Mucosa of rectum (tissue), 2 donors: ENCODE results near the gene TJP3.

Source experiments
- H3K27ac ChIP-seq, 2 donors: one replicate each; pipeline ENCODE4 v1.7.0; 2013; ENCODE audit warnings: inconsistent platforms in 2 of 2, low read depth in 2 of 2, low read length in 2 of 2
- H3K27me3 ChIP-seq, 2 donors: one replicate each; pipeline ENCODE4 v1.7.0; 2013; ENCODE audit warnings: low read length in 2 of 2; ENCODE audit not compliant: control insufficient read depth in 2 of 2, insufficient read depth in 2 of 2
- H3K36me3 ChIP-seq, 2 donors: one replicate each; pipeline ENCODE4 v1.7.0; 2013; ENCODE audit warnings: low read length in 2 of 2; ENCODE audit not compliant: control insufficient read depth in 2 of 2, insufficient read depth in 2 of 2
- H3K4me1 ChIP-seq, 2 donors: one replicate each; pipeline ENCODE4 v1.7.0; 2013; ENCODE audit warnings: low read length in 2 of 2, mild to moderate bottlenecking in 1 of 2; ENCODE audit not compliant: control insufficient read depth in 2 of 2, insufficient read depth in 2 of 2
- H3K4me3 ChIP-seq, 2 donors: one replicate each; pipeline ENCODE4 v1.7.0; 2013; ENCODE audit warnings: low read length in 2 of 2
- H3K9ac ChIP-seq, 2 donors: one replicate each; pipeline ENCODE4 v1.7.0; 2013; ENCODE audit warnings: low read length in 2 of 2, low read depth in 1 of 2, mild to moderate bottlenecking in 1 of 2
- H3K9me3 ChIP-seq, 2 donors: one replicate each; pipeline ENCODE4 v1.7.0; 2013; ENCODE audit warnings: low read length in 2 of 2; ENCODE audit not compliant: control insufficient read depth in 2 of 2
- donor health status: healthy.
- donor health status: Normal muscosa, but diverticular disease.

TJP3 gene

DNA sequence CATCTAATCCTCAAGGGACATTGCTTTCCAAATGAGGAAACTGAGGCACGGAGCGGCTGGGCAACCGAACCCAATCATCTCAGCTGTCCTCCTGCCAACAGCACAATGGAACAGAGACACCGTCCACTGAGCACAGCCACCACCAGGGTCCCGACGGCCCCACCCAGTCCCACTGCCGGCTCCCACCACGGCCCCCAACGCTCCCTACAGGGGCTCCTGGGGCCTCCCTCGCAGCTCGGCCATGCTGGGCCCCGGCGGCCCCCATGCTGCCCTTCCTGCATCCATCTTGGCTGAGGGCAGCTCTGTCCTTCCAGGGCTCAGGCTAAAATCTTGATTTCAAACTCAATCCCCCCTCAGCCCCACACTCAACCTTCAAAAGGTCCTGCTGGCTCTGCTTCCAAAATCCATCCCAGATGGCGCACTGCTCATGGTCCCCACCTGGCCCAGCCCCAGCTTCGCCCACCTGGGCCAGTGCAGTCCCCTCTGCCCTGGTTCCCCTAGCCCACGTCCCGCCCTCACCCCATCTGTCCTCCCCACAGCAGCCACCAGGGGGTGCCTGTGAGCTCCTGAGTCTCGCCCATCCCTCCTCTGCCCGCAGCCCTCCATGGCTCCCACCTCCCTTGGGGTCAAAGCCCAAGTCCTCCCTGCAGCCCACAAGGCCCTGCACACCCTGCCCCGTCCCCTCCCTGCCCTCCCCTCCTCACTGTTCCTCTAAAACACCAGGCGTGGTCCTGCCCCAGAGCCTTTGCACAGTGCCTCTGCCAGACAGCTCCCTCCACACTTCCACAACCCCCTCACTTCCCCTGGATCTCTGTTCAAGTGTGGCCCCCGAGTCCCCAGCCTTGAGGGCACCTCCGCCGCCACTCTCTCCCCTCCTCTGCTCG, 15.8 kb upstream of the TJP3 start:
- no peak overlapping the region for H3K4me3 ChIP-seq
- no peaks in the 10 kb centered on the region for H3K27me3 ChIP-seq
- no peaks in the 10 kb centered on the region for H3K36me3 ChIP-seq
- peaks cover 7% of the 10 kb centered on the region in 2 donors for H3K4me1 ChIP-seq
- H3K9ac ChIP-seq: no peak overlapping the region
- no peaks in the 10 kb centered on the region for H3K9me3 ChIP-seq
- no peak overlapping the region for H3K27ac ChIP-seq

DNA sequence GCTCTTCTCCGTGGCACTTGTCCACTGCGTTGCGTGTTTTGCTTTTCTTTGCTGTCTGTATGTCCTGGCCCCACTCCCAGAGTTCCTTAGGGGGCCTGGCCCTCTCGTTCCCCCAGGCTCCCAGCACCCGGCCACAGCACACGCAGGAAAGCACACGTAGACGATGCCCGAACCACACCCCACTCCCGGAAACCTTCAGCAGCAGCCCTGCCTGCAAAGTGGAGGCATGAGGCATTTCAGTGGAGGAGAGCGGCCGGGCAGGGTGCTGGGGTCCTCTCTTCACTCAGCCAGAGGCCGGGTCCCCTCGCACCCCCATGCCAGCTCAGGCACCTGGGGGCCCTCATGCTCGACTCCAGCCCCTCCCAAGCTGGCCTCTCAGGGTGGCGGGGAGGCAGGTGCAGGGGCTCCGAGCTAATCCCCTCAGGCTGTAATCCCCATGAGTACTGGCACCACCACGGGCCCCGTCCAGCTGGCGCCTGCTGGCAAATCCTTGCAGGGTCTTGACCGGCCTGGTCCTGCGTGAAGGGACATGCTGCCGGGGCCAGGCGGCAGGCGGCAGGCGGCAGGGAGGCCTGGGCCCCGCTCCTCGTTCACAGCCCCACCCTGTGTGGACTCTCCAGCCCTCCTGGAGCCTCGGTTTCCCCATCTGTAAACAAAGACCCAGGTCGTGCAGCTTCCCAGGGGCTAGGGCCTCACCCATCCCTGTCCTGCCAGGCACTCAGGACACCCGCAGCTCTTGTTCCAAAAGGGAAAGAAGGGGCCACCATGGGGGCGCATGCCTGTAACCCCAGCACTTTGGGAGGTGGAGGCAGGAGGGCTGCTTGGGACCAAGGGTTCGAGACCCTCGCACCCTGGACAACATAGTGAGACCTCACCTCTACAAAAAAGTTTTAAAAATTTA, 14.9 kb upstream of the TJP3 start:
- H3K9ac ChIP-seq: no peak overlapping the region
- no peak overlapping the region for H3K4me3 ChIP-seq
- no peak overlapping the region for H3K27ac ChIP-seq

DNA sequence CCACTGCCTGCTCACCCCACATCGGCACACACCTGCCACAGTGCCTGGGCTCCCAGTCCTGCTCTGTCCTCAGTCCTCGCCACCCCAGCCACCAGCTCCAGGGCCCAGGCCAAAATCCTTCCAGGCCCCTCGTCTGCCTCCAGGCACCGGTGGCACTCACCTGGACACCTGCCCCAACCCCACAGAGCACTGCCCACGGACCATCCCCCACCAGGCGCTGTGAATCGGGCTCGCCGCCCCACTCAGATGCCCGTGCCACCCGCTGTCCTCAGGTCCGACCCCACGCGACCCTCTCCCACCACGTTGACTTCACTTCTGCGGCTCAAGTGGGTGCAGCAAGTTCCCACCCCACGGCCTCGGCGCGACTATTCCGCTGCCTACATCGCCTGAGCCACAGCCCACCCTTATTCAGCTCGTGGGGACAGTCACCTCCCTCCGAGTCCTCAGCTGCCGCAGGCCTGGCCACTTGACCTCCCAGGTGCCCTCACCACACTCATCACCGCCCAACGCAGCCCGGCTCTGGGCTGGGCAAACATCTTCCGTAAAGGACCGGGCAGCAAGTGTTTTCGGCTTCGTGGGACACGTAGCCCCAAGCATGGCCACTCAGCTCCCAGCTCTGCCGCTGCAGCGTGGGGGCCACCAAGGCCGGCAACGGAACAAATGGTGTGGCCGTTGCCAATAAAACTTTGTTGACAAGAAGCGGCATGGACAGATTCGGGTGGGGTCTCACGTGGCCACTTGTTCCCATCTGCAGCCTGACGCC, 13.6 kb upstream of the TJP3 start:
- no peak overlapping the region for H3K27ac ChIP-seq

More for the DNA sequence above, 14.9 kb upstream of the TJP3 start:
- peaks cover under 1 to 8% of the 10 kb centered on the region in 2 donors for H3K4me1 ChIP-seq
- H3K27me3 ChIP-seq: no peaks in the 10 kb centered on the region
- no peaks in the 10 kb centered on the region for H3K36me3 ChIP-seq
- no peaks in the 10 kb centered on the region for H3K9me3 ChIP-seq

DNA sequence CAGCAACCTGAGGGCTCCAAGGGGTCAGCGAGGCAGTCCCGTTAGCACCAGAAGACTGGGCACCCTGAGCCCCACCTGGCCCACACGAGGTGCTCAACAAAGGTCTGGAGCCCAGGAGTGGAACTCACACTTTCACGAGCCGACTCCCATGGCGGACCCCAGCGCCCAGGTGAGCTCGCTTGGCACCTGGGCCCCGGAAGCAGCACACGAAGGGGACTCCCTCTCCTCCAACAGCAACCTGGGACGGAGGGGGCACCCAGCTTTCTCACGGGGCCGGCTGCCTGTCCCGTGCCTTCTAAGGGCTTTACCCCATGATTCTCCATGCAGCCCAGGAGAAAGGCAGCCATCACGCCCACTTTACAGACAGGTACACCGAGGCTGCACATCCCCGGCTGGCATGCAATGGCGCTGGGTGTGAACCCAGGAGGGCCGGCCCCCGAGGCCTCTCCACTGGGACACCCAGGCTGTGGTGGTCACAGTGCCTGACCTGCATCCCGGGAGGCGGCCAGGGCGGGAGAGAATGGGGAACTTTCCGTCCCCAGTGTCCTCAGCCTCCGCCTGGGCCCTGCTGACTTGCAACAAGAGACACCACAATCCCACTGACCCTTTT, 13.0 kb upstream of the TJP3 start:
- H3K27me3 ChIP-seq: no peaks in the 10 kb centered on the region
- H3K9ac ChIP-seq: no peak overlapping the region
- H3K4me1 ChIP-seq: peaks cover 11% of the 10 kb centered on the region in 2 donors
- H3K27ac ChIP-seq: no peak overlapping the region
- H3K9me3 ChIP-seq: no peaks in the 10 kb centered on the region
- no peak overlapping the region for H3K4me3 ChIP-seq
- H3K36me3 ChIP-seq: no peaks in the 10 kb centered on the region

More for the DNA sequence above, 13.6 kb upstream of the TJP3 start:
- H3K4me3 ChIP-seq: no peak overlapping the region
- no peaks in the 10 kb centered on the region for H3K36me3 ChIP-seq
- H3K4me1 ChIP-seq: peaks cover 8 to 11% of the 10 kb centered on the region in 2 donors
- H3K27me3 ChIP-seq: no peaks in the 10 kb centered on the region
- H3K9ac ChIP-seq: no peak overlapping the region
- H3K9me3 ChIP-seq: no peaks in the 10 kb centered on the region

DNA sequence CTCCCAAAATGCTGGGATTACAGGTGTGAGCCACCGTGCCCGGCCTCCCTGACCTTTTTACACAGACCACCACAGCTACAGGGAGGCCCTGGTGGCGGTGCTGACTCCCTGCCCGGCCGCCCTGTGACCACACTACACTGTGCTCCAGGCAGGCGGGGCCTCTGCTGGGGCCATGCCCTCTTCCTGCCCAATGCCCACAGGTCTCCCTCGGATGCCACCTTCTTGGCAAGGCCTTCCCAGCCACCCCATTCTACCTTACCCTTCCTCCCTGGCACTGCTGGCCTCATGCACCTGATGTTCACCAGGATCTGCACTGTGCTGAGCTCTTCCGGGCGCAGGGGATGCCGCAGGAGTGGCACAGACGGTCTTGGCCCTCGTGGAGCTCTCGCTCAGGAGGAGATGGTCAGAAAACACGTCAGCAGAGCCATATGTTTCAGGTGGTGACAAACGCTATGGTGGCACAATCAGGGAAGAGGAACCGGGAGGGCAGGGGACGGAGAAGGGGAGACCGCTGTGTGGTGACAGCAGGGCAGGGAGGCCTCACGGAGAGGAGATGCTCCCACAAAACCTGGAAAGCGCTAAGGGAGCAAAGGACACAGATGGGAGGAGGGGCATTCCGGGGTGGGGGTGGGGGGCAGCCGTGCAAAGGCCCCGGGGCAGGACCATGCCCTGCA, 12.1 kb upstream of the TJP3 start:
- H3K9ac ChIP-seq: no peak overlapping the region
- H3K27ac ChIP-seq: no peak overlapping the region
- H3K4me3 ChIP-seq: no peak overlapping the region
- H3K27me3 ChIP-seq: no peaks in the 10 kb centered on the region
- H3K4me1 ChIP-seq: peaks cover 16 to 17% of the 10 kb centered on the region in 2 donors
- H3K36me3 ChIP-seq: no peaks in the 10 kb centered on the region
- H3K9me3 ChIP-seq: no peaks in the 10 kb centered on the region

DNA sequence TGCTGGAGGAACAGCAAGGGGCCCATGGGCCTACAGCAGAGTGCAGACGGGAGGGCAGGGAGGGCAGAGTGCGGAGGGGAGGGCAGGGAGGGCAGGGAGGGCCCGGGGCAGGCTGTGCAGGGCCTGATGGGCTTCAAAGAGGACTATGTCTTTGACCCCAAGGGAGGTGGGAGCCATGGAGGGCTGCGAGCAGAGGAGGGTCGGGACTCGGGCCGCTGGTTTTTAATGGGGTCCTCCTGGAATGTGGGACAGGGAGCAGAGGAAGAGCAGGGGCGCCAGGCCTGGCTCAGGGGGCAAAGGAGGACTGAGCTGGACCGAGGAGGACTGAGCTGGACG, 11.6 kb upstream of the TJP3 start:
- H3K36me3 ChIP-seq: no peaks in the 10 kb centered on the region
- peaks cover 17% of the 10 kb centered on the region in 2 donors for H3K4me1 ChIP-seq
- no peaks in the 10 kb centered on the region for H3K9me3 ChIP-seq
- H3K9ac ChIP-seq: no peak overlapping the region
- H3K27ac ChIP-seq: no peak overlapping the region
- H3K4me3 ChIP-seq: no peak overlapping the region
- no peaks in the 10 kb centered on the region for H3K27me3 ChIP-seq

DNA sequence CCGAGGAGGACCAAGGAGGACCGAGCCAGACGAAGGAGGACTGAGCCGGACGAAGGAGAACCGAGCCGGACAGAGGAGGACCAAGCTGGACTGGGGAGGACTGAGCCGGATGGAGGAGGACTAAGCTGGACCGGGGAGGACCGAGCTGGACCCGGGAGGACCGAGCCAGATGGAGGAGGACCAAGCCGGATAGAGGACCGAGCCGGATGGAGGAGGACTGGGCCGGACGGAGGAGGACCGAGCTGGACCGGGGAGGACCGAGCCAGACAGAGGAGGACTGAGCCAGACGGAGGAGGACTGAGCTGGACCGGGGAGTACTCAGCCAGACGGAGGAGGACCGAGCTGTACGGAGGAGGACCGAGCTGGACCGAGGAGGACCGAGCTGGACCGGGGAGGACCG, 11.1 kb upstream of the TJP3 start:
- no peak overlapping the region for H3K9ac ChIP-seq

DNA sequence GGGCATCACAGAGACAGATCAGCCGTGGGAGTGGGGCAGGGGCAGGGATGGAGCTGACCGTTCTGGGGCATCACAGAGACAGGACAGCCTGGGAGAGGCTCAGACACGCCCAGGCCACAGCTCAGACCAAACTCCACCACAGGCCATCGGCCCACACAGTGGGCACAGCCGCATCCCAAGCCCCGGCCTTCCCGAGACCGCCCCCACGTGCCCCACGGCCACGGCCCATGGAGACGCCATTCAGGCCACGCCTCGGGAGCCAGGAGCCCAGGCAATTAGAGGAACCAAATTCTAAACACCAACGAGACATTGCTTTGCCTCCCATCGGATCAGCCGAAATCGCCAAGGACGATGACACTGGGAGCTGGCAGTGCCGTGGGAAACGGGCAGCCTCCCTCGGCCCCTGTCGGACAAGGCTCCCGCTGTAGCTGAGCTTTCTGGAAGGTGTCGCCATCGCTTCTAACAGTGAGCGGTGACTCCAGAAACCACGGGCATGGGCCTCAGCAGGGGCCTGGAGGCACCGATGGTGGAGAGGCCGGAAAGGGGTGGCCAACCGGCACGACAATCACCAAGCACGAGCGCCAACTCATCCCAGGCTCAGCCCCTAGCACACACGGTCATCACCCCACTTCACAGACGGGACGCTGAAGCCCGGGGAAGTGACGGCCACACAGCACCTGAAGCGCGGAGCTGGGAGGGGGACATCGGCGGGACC, 10.4 kb upstream of the TJP3 start:
- Histone ChIP-seq H3K36me3 (no peaks in the 10 kb centered on the region), H3K4me1 (peaks cover 17% of the 10 kb centered on the region in 2 donors), H3K27ac (no peak overlapping the region), H3K9ac (no peak overlapping the region), H3K27me3 (no peaks in the 10 kb centered on the region), H3K4me3 (no peak overlapping the region), H3K9me3 (no peaks in the 10 kb centered on the region)

More for the DNA sequence above, 11.1 kb upstream of the TJP3 start:
- Histone ChIP-seq H3K27ac (no peak overlapping the region), H3K9me3 (no peaks in the 10 kb centered on the region), H3K4me3 (no peak overlapping the region), H3K4me1 (peaks cover 17% of the 10 kb centered on the region in 2 donors), H3K27me3 (no peaks in the 10 kb centered on the region), H3K36me3 (no peaks in the 10 kb centered on the region)
